ENCODE data around the gene LDLRAP1. TPM values are rescaled to one million over a fixed set of nuclear protein-coding genes. Genes with fewer than 3 reads are reported as not detected.
"Not testable (repeated sequence)": the region's sequence is repeated elsewhere in the genome, so short reads cannot be mapped to it uniquely, and the experiment has no call there.

The LDLRAP1 gene
- total RNA-seq, 1 donor from 2014 or later, result 8.6 TPM

DNA sequence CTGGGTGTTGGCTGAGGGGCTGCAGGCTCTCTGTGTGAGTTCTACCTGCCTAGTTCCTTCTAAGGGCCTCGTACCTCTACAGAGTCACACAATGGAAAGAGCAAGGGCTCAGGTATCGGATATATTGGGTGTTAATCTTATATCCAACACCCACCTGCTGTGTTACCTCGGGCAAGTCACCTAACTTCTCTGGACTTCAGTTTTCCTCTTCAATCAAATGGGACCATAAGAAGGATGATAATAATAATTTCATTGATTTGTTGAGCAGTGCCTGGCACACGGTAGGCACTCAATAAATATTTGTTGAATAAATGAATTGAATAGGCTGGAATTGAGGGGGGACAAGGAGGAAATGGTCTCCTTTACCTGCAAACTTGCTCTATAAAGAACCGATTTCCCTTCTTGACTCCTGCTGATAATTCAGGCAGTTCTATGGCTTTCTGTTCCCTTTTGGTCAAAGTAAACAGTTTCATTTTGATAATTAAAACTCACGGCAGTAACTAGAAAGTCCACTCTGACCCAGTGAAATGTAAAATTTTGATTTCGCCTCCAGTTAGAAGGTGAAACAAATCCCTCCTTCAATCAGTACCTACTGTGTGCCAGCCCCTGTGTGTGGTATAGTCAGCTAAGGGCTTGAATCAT, 56.7 kb downstream of the LDLRAP1 start:
- no peak for DNase-seq (ENCODE audit: low spot score)
- TF ChIP-seq, protein P1, sequence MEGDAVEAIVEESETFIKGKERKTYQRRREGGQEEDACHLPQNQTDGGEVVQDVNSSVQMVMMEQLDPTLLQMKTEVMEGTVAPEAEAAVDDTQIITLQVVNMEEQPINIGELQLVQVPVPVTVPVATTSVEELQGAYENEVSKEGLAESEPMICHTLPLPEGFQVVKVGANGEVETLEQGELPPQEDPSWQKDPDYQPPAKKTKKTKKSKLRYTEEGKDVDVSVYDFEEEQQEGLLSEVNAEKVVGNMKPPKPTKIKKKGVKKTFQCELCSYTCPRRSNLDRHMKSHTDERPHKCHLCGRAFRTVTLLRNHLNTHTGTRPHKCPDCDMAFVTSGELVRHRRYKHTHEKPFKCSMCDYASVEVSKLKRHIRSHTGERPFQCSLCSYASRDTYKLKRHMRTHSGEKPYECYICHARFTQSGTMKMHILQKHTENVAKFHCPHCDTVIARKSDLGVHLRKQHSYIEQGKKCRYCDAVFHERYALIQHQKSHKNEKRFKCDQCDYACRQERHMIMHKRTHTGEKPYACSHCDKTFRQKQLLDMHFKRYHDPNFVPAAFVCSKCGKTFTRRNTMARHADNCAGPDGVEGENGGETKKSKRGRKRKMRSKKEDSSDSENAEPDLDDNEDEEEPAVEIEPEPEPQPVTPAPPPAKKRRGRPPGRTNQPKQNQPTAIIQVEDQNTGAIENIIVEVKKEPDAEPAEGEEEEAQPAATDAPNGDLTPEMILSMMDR (IDR thresholded peaks at IDR 0.05), result no peak
- TF ChIP-seq EZH2phosphoT487 (IDR thresholded peaks at IDR 0.05), result no peak
- no peak for TF ChIP-seq EZH2 (IDR thresholded peaks at IDR 0.05)
- no peaks in the 10 kb centered on the region for H3K36me3 Mint-ChIP-seq
- H3K9me3 Mint-ChIP-seq, result no peaks in the 10 kb centered on the region
- no peak overlapping the region for H3K9ac ChIP-seq
- H3K27ac ChIP-seq, result no peak overlapping the region
- no peaks in the 10 kb centered on the region for H3K4me1 ChIP-seq
- no peaks in the 10 kb centered on the region for H3K27me3 ChIP-seq
- H3K4me1 Mint-ChIP-seq, result no peaks in the 10 kb centered on the region
- no peaks in the 10 kb centered on the region for H3K36me3 ChIP-seq
- no peak overlapping the region for H3K4me2 ChIP-seq
- peaks cover 16% of the 10 kb centered on the region for H3K27me3 Mint-ChIP-seq (ENCODE audit: insufficient read depth, low read depth)
- H3K27ac Mint-ChIP-seq, result no peak overlapping the region
- no peak overlapping the region for H3K4me3 Mint-ChIP-seq
- no peak overlapping the region for H3K4me3 ChIP-seq
- H2AFZ ChIP-seq (replicated peaks), result no peak overlapping the region
- H3K9me3 ChIP-seq (ENCODE audit: low read depth), result no peaks in the 10 kb centered on the region
- no peaks in the 10 kb centered on the region for H3F3A ChIP-seq (ENCODE audit: low read depth)
- H4K20me1 ChIP-seq (ENCODE audit: low read depth), result no peaks in the 10 kb centered on the region
- no peaks in the 10 kb centered on the region for H3K79me2 ChIP-seq (ENCODE audit: low read depth)

DNA sequence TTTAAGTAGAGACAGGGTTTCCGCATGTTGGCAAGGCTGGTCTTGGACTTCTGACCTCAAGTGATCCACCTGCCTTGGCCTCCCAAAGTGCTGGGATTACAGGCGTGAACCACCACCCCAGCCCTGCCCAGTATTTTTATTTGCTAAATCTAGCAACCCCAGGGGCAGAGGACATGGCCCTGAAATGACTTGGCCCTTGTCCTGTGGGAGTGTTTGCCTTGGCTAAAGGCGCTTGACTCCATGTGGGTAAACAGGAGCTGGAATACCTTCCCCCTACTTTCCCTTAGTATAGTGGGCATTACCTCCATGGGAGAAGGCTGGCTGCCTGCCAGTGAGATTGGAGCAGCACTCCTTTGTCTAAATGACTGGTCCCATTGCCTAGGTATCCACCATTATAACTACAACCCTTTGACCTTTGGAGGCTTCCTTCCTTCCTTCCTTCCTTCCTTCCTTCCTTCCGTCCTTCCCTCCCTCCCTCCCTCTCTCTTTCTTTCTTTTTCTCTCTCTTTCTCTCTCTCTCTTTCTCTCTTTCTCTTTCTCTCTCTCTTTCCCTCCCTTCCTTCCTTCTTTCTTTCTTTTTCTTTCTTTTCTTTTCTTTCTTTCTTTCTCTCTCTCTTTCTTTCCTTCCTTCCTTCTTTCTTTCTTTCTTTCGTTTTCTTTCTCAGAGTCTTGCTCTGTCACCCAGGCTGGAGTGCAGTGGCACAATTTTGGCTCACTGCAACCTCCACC, 57.7 kb downstream of the LDLRAP1 start:
- not testable (repeated sequence) for H3F3A ChIP-seq (ENCODE audit: low read depth); H2AFZ ChIP-seq (replicated peaks); H3K4me3 Mint-ChIP-seq

DNA sequence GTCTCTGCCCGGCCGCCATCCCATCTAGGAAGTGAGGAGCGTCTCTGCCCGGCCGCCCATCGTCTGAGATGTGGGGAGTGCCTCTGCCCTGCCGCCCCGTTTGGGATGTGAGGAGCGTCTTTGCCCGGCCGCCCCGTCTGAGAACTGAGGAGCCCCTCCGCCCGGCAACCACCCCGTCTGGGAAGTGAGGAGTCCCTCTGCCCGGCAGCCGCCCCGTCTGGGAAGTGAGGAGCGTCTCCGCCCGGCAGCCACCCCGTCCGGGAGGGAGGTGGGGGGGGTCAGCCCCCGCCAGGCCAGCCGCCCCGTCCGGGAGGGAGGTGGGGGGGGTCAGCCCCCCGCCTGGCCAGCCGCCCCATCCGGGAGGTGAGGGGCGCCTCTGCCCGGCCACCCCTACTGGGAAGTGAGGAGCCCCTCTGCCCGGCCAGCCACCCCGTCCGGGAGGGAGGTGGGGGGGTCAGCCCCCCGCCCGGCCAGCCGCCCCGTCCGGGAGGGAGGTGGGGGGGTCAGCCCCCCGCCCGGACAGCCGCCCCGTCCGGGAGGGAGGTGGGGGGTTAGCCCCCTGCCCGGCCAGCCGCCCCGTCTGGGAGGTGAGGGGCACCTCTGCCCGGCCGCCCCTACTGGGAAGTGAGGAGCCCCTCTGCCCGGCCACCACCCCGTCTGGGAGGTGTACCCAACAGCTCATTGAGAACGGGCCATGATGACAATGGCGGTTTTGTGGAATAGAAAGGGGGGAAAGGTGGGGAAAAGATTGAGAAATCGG, 60.6 kb downstream of the LDLRAP1 start:
- not testable (repeated sequence) for H3K27ac Mint-ChIP-seq; H3K79me2 ChIP-seq (ENCODE audit: low read depth); H3K4me1 Mint-ChIP-seq; H3K27ac ChIP-seq; H3K9ac ChIP-seq; H4K20me1 ChIP-seq (ENCODE audit: low read depth); H3K4me1 ChIP-seq; H3K9me3 ChIP-seq (ENCODE audit: low read depth); H3K36me3 Mint-ChIP-seq; H3K4me2 ChIP-seq; H3K36me3 ChIP-seq; H3K27me3 ChIP-seq; H3F3A ChIP-seq (ENCODE audit: low read depth); DNase-seq (ENCODE audit: low spot score); H3K4me3 ChIP-seq; H3K4me3 Mint-ChIP-seq; H3K9me3 Mint-ChIP-seq; H2AFZ ChIP-seq (replicated peaks)
- H3K27me3 Mint-ChIP-seq (ENCODE audit: insufficient read depth, low read depth), result peaks cover 17% of the 10 kb centered on the region

More for the DNA sequence above, 57.7 kb downstream of the LDLRAP1 start:
- not testable (repeated sequence) for H3K36me3 ChIP-seq; H3K36me3 Mint-ChIP-seq; H3K4me3 ChIP-seq; DNase-seq (ENCODE audit: low spot score); H3K27ac Mint-ChIP-seq; H3K27ac ChIP-seq; H3K9ac ChIP-seq; H3K79me2 ChIP-seq (ENCODE audit: low read depth); H3K4me2 ChIP-seq; H3K27me3 ChIP-seq; H3K4me1 Mint-ChIP-seq; H3K9me3 Mint-ChIP-seq; H3K9me3 ChIP-seq (ENCODE audit: low read depth); H3K4me1 ChIP-seq; H4K20me1 ChIP-seq (ENCODE audit: low read depth)
- H3K27me3 Mint-ChIP-seq (ENCODE audit: insufficient read depth, low read depth), result peaks cover 20% of the 10 kb centered on the region

DNA sequence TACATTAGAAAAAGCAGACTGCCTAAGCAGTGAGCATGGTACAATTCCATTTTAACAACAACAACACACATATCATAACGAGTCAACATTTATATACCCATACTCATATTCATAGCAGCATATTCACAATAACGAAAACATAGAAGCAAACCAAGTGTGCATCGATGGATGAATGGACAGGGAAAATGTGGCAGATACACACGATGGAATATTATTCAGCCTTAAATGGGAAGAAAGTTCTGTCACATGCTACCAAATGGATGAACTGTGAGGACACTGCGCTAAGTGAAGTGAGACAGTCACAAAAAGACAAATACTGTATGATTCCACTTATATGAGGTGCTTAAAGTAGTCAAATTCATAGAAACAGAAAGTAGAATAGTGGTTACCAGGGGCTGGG, 63.7 kb downstream of the LDLRAP1 start:
- H3K9me3 ChIP-seq (ENCODE audit: low read depth), result no peaks in the 10 kb centered on the region
- H3K79me2 ChIP-seq (ENCODE audit: low read depth), result no peaks in the 10 kb centered on the region
- H3K4me2 ChIP-seq, result no peak overlapping the region
- H3K9me3 Mint-ChIP-seq, result no peaks in the 10 kb centered on the region
- no peaks in the 10 kb centered on the region for H4K20me1 ChIP-seq (ENCODE audit: low read depth)
- H3K4me1 ChIP-seq, result no peaks in the 10 kb centered on the region
- peaks cover 6% of the 10 kb centered on the region for H3K4me1 Mint-ChIP-seq
- H3K36me3 ChIP-seq, result no peaks in the 10 kb centered on the region
- H3K36me3 Mint-ChIP-seq, result no peaks in the 10 kb centered on the region
- no peak overlapping the region for H2AFZ ChIP-seq (replicated peaks)
- no peak for DNase-seq (ENCODE audit: low spot score)
- no peak overlapping the region for H3K27ac Mint-ChIP-seq
- H3K27me3 Mint-ChIP-seq (ENCODE audit: insufficient read depth, low read depth), result peaks cover 23% of the 10 kb centered on the region
- H3K27ac ChIP-seq, result no peak overlapping the region
- no peak overlapping the region for H3K9ac ChIP-seq
- H3K27me3 ChIP-seq, result peaks cover 31% of the 10 kb centered on the region
- no peak overlapping the region for H3K4me3 Mint-ChIP-seq
- no peak overlapping the region for H3K4me3 ChIP-seq
- TF ChIP-seq EZH2 (IDR thresholded peaks at IDR 0.05) (no peak), EZH2phosphoT487 (IDR thresholded peaks at IDR 0.05) (no peak)
- TF ChIP-seq, protein P1 (IDR thresholded peaks at IDR 0.05), result no peak
- H3F3A ChIP-seq (ENCODE audit: low read depth), result peaks cover 7% of the 10 kb centered on the region
